ENCODE data around the gene GRPEL1. TPM values are rescaled to one million over a fixed set of nuclear protein-coding genes. Genes with fewer than 3 reads are reported as not detected.

Gene GRPEL1
- total and polyA plus RNA-seq, 2 of the 8 experiments (the other 6 are each of a cell fraction or from before 2014, with no cell fraction given) = 13.5 to 39.9 TPM

GRCh38 chr4:7078025-7078424 is 10.2 kb upstream of the GRPEL1 start:
- no peaks in the 10 kb centered on the region for H3K36me3 ChIP-seq (ENCODE audit: control insufficient read depth in 2 of 4, insufficient read depth in 4 of 4, low read length in 3 of 4)
- no peak overlapping the region for H3K4me3 ChIP-seq (ENCODE audit: extremely low read depth in 1 of 4, insufficient read depth in 2 of 4, low read depth in 3 of 4, low read length in 4 of 4)
- ChIA-PET POLR2A (ENCODE audit: partially characterized antibody) (interaction anchor here (1.1 kb wide), 1 partner anchor 13 kb away, joined by 3 read pairs; no protein-coding TSS in a partner anchor), CTCF (ENCODE audit: partially characterized antibody) (interaction anchor here (1.4 to 1.8 kb wide), 2 partner anchors 8 to 24 kb away, joined by 3 to 4 read pairs; no protein-coding TSS in a partner anchor)
- H3K23ac ChIP-seq (ENCODE audit: insufficient read length) = no peak overlapping the region
- no peak overlapping the region for H4K8ac ChIP-seq (ENCODE audit: extremely low read depth, insufficient read depth, low read length)
- no peak overlapping the region for H2BK20ac ChIP-seq (ENCODE audit: low read length)
- H3K27ac ChIP-seq (ENCODE audit: low read depth, low read length) = no peak overlapping the region
- no peaks in the 10 kb centered on the region for H3K9me3 ChIP-seq (ENCODE audit: insufficient read depth in 2 of 2, low read depth in 1 of 2, low read length in 1 of 2)
- no peak overlapping the region for H3K4me2 ChIP-seq (ENCODE audit: insufficient read depth in 1 of 2, low read depth in 2 of 2, low read length in 2 of 2)
- no peak overlapping the region for H3K18ac ChIP-seq (ENCODE audit: extremely low read depth, low read length)
- H3K14ac ChIP-seq (ENCODE audit: insufficient read length) = no peak overlapping the region
- H3K23me2 ChIP-seq (ENCODE audit: low read depth, low read length) = no peaks in the 10 kb centered on the region
- WGBS, 2 experiments (ENCODE audit: extremely low coverage in 1 of 2, insufficient coverage in 1 of 2, insufficient read length in 1 of 2, insufficient replicate concordance in 2 of 2, low coverage in 1 of 2, low lambda C conversion rate in 2 of 2, missing lambda C conversion rate in 1 of 2) = 80% methylated on average over 5 of the region's 5 CpGs; no CpG with 5 or more reads in 1 of the 2 experiments
- H3K4ac ChIP-seq (replicated peaks; ENCODE audit: insufficient read length, low read depth, low read length) = no peak overlapping the region
- H2BK15ac ChIP-seq (ENCODE audit: low read length) = no peak overlapping the region
- no peak overlapping the region for H3K56ac ChIP-seq (replicated peaks; ENCODE audit: insufficient read length, low read depth, low read length)
- H4K91ac ChIP-seq (replicated peaks; ENCODE audit: insufficient read length, low read length) = no peak overlapping the region
- FAIRE-seq = no peak
- no peak overlapping the region for H2AFZ ChIP-seq (ENCODE audit: low read length)
- H3K79me2 ChIP-seq (ENCODE audit: control insufficient read depth in 1 of 2, insufficient read depth in 2 of 2, low read length in 2 of 2) = no peaks in the 10 kb centered on the region
- no peak overlapping the region for H4K5ac ChIP-seq (ENCODE audit: insufficient read length, low read depth, low read length)
- no peak overlapping the region for H2BK5ac ChIP-seq (ENCODE audit: low read depth, low read length)
- no peak overlapping the region for H2BK12ac ChIP-seq (ENCODE audit: low read depth, low read length)
- H3K9ac ChIP-seq (replicated peaks in 1 of 4; ENCODE audit: extremely low read depth in 1 of 4, low read depth in 3 of 4, low read length in 3 of 4) = no peak overlapping the region
- H3K79me1 ChIP-seq (ENCODE audit: low read depth, low read length) = no peaks in the 10 kb centered on the region
- H2BK120ac ChIP-seq (replicated peaks; ENCODE audit: low read depth, low read length) = no peak overlapping the region
- no peak for DNase-seq (ENCODE audit: low read depth in 1 of 2, low spot score in 2 of 2)
- H3K27me3 ChIP-seq (replicated peaks in 1 of 4; ENCODE audit: control insufficient read depth in 3 of 4, extremely low read depth in 1 of 4, insufficient read depth in 3 of 4, low read length in 3 of 4) = peaks cover 0 to 6% (median 0%) of the 10 kb centered on the region in 4 experiments; a peak in 1 of 7 replicates
- H2AK5ac ChIP-seq (ENCODE audit: low read depth, low read length) = no peak overlapping the region
- 0 out of 7 replicates have a peak, but pooled peaks cover 0 to 2% (median 0%) of the 10 kb centered on the region in 4 experiments for H3K4me1 ChIP-seq (replicated peaks in 1 of 4; ENCODE audit: control insufficient read depth in 3 of 4, insufficient read depth in 4 of 4, low read length in 3 of 4)
- no peaks in the 10 kb centered on the region for H4K20me1 ChIP-seq (replicated peaks in 1 of 2; ENCODE audit: control insufficient read depth in 1 of 2, insufficient read depth in 2 of 2, low read length in 2 of 2)
- TF ChIP-seq SIN3A (conservative IDR thresholded peaks at IDR 0.05 in 1 of 2, IDR thresholded peaks at IDR 0.05 in 1 of 2; ENCODE audit: low read depth in 1 of 2, low read length in 2 of 2) = no peak
- TF ChIP-seq, protein P1, sequence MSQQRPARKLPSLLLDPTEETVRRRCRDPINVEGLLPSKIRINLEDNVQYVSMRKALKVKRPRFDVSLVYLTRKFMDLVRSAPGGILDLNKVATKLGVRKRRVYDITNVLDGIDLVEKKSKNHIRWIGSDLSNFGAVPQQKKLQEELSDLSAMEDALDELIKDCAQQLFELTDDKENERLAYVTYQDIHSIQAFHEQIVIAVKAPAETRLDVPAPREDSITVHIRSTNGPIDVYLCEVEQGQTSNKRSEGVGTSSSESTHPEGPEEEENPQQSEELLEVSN (IDR thresholded peaks at IDR 0.05) = no peak
- no peak for TF ChIP-seq SP2 (IDR thresholded peaks at IDR 0.05; ENCODE audit: low read length)
- no peak for TF ChIP-seq TAF7 (optimal IDR thresholded peaks at IDR 0.05; ENCODE audit: borderline replicate concordance, low read depth, low read length)
- no peak for TF ChIP-seq USF2 (IDR thresholded peaks at IDR 0.05; ENCODE audit: low read length)
- no peak for TF ChIP-seq RXRA (IDR thresholded peaks at IDR 0.05; ENCODE audit: insufficient read depth, low read depth, low read length)
- TF ChIP-seq POLR2A (IDR thresholded peaks at IDR 0.05; ENCODE audit: control extremely low read depth in 1 of 2, low read depth in 2 of 2, low read length in 2 of 2) = no peak
- no peak for TF ChIP-seq JUN (IDR thresholded peaks at IDR 0.05; ENCODE audit: low read depth, low read length)
- TF ChIP-seq MAX (IDR thresholded peaks at IDR 0.05) = no peak
- TF ChIP-seq GTF2F1 (IDR thresholded peaks at IDR 0.05; ENCODE audit: borderline replicate concordance, low read depth, low read length) = no peak
- TF ChIP-seq CHD2 (IDR thresholded peaks at IDR 0.05; ENCODE audit: low read length) = no peak
- TF ChIP-seq RAD21 (IDR thresholded peaks at IDR 0.05 in 1 of 2, conservative IDR thresholded peaks at IDR 0.05 in 1 of 2; ENCODE audit: low read depth in 2 of 2, low read length in 2 of 2) = no peak
